GM19239 (cell line): Measurements from ENCODE around the gene C9orf57.
"Not testable (repeated sequence)": the region's sequence is repeated elsewhere in the genome, so short reads cannot be mapped to it uniquely, and the experiment has no call there.

Experiments
- DNase-seq: peaks from one replicate; pipeline ENCODE4 v3.0.0; 2011; ENCODE audit warnings: low spot score; ENCODE audit not compliant: insufficient read length
- FAIRE-seq: peaks from 2 replicates; lab custom pipeline; 2011; peaks lifted over from hg19 to GRCh38; lab: Jason Lieb, UNC

The C9orf57 gene

GRCh38 chr9:72060513-72060912 lies at the start of gene C9orf57:
C9orf57 (minus strand) TSS chr9:72060613; CDS start chr9:72059331, 1,282 bp downstream.
- no peak for FAIRE-seq

GRCh38 chr9:72102520-72102919 lies 42.1 kb upstream of the C9orf57 start:
- no peak for DNase-seq
- FAIRE-seq, result no peak

More at GRCh38 chr9:72060513-72060912, at the start of gene C9orf57:
- no peak for DNase-seq

- not testable (repeated sequence) for FAIRE-seq
Measured at GRCh38 chr9:72095520-72095919, 35.1 kb upstream of the C9orf57 start.

GRCh38 chr9:72092820-72093219 lies 32.4 kb upstream of the C9orf57 start:
- FAIRE-seq (no peak), DNase-seq (no peak)

More at GRCh38 chr9:72095520-72095919, 35.1 kb upstream of the C9orf57 start:
- not testable (repeated sequence) for DNase-seq

- DNase-seq, result no peak
- FAIRE-seq, result no peak
Measured at GRCh38 chr9:72089451-72090130, 29.2 kb upstream of the C9orf57 start.

- FAIRE-seq, result no peak
- DNase-seq, result no peak
Measured at GRCh38 chr9:72082536-72082935, 22.1 kb upstream of the C9orf57 start.

GRCh38 chr9:72074666-72075065 lies 14.3 kb upstream of the C9orf57 start:
- not testable (repeated sequence) for DNase-seq, FAIRE-seq

- DNase-seq (no peak), FAIRE-seq (no peak)
Measured at GRCh38 chr9:72065076-72065475, 4.7 kb upstream of the C9orf57 start.

GRCh38 chr9:72052122-72052521 lies 8.3 kb downstream of the C9orf57 start:
- no peak for DNase-seq
- no peak for FAIRE-seq

GRCh38 chr9:72048850-72049249 lies 11.6 kb downstream of the C9orf57 start:
- no peak for FAIRE-seq

GRCh38 chr9:72046630-72047456 lies 13.6 kb downstream of the C9orf57 start:
- DNase-seq (no peak), FAIRE-seq (no peak)

More at GRCh38 chr9:72048850-72049249, 11.6 kb downstream of the C9orf57 start:
- no peak for DNase-seq

- FAIRE-seq, result no peak
- DNase-seq, result no peak
Measured at GRCh38 chr9:72044095-72044494, 16.3 kb downstream of the C9orf57 start.

GRCh38 chr9:72043576-72043975 lies 16.8 kb downstream of the C9orf57 start:
- DNase-seq (no peak), FAIRE-seq (no peak)

GRCh38 chr9:72042928-72043327 lies 17.5 kb downstream of the C9orf57 start:
- no peak for FAIRE-seq
- no peak for DNase-seq

- no peak for DNase-seq
- peak; percentile 79 for FAIRE-seq
Measured at GRCh38 chr9:72041775-72042194, 18.6 kb downstream of the C9orf57 start.

- FAIRE-seq, result no peak
Measured at GRCh38 chr9:72041369-72041768, 19.0 kb downstream of the C9orf57 start.

GRCh38 chr9:72039532-72039931 lies 20.9 kb downstream of the C9orf57 start:
- peak; percentile 45 for FAIRE-seq
- no peak for DNase-seq

More at GRCh38 chr9:72041369-72041768, 19.0 kb downstream of the C9orf57 start:
- DNase-seq, result no peak

GRCh38 chr9:72038890-72039410 lies 21.5 kb downstream of the C9orf57 start:
- DNase-seq (peak; percentile 80), FAIRE-seq (peak; percentile 94)

GRCh38 chr9:72038408-72038807 lies 22.0 kb downstream of the C9orf57 start:
- DNase-seq (no peak), FAIRE-seq (no peak)

- no peak for FAIRE-seq
Measured at GRCh38 chr9:72037571-72037970, 22.8 kb downstream of the C9orf57 start.

GRCh38 chr9:72030767-72031166 lies 29.6 kb downstream of the C9orf57 start:
- FAIRE-seq (no peak), DNase-seq (no peak)

More at GRCh38 chr9:72037571-72037970, 22.8 kb downstream of the C9orf57 start:
- no peak for DNase-seq
